ENCODE data around the gene SLC41A3.
"Not testable (repeated sequence)": the region's sequence is repeated elsewhere in the genome, so short reads cannot be mapped to it uniquely, and the experiment has no call there.

Gene SLC41A3

GRCh38 chr3:126051234-126051633 lies 32.7 kb downstream of the SLC41A3 start:
- no peak for DNase-seq

GRCh38 chr3:126050626-126051025 lies 33.3 kb downstream of the SLC41A3 start:
- no peak for DNase-seq

GRCh38 chr3:126050050-126050392 lies 33.9 kb downstream of the SLC41A3 start:
- DNase-seq: no peak

- no peak for DNase-seq
Observed at GRCh38 chr3:126049289-126050049, 34.5 kb downstream of the SLC41A3 start.

GRCh38 chr3:126040386-126040785 lies 43.5 kb downstream of the SLC41A3 start:
- no peak for DNase-seq

- no peak for DNase-seq
Observed at GRCh38 chr3:126039870-126040269, 44.1 kb downstream of the SLC41A3 start.

GRCh38 chr3:126038791-126039190 lies 45.1 kb downstream of the SLC41A3 start:
- DNase-seq: not testable (repeated sequence)

GRCh38 chr3:126036056-126036549 lies 47.8 kb downstream of the SLC41A3 start:
- DNase-seq: no peak

- no peak for DNase-seq
Observed at GRCh38 chr3:126035362-126036050, 48.4 kb downstream of the SLC41A3 start.

GRCh38 chr3:126034481-126035361 lies 49.2 kb downstream of the SLC41A3 start:
- no peak for DNase-seq

GRCh38 chr3:126033765-126034164 lies 50.2 kb downstream of the SLC41A3 start:
- no peak for DNase-seq

GRCh38 chr3:126033051-126033745 lies 50.7 kb downstream of the SLC41A3 start:
- no peak for DNase-seq

GRCh38 chr3:126031981-126032471 lies 51.9 kb downstream of the SLC41A3 start:
- no peak for DNase-seq

- no peak for DNase-seq
Observed at GRCh38 chr3:126030455-126030854, 53.5 kb downstream of the SLC41A3 start.

- no peak for DNase-seq
Observed at GRCh38 chr3:126029241-126029640, 54.7 kb downstream of the SLC41A3 start.

- DNase-seq: no peak
Observed at GRCh38 chr3:126028096-126028495, 55.8 kb downstream of the SLC41A3 start.

- no peak for DNase-seq
Observed at GRCh38 chr3:126026761-126027160, 57.2 kb downstream of the SLC41A3 start.

GRCh38 chr3:126026277-126026751 lies 57.6 kb downstream of the SLC41A3 start:
- no peak for DNase-seq

GRCh38 chr3:126025862-126026261 lies 58.1 kb downstream of the SLC41A3 start:
- no peak for DNase-seq

- no peak for DNase-seq
Observed at GRCh38 chr3:126025116-126025729, 58.7 kb downstream of the SLC41A3 start.

GRCh38 chr3:126024049-126024854 lies 59.7 kb downstream of the SLC41A3 start:
- DNase-seq: no peak

Measured in activated CD4-positive, alpha-beta T cell treated with anti-CD3 and anti-CD28 coated beads, Interleukin-2, amount 50 U/mL, for 4 hours (primary cell).